ENCODE results near the gene ERP44.

DNA sequence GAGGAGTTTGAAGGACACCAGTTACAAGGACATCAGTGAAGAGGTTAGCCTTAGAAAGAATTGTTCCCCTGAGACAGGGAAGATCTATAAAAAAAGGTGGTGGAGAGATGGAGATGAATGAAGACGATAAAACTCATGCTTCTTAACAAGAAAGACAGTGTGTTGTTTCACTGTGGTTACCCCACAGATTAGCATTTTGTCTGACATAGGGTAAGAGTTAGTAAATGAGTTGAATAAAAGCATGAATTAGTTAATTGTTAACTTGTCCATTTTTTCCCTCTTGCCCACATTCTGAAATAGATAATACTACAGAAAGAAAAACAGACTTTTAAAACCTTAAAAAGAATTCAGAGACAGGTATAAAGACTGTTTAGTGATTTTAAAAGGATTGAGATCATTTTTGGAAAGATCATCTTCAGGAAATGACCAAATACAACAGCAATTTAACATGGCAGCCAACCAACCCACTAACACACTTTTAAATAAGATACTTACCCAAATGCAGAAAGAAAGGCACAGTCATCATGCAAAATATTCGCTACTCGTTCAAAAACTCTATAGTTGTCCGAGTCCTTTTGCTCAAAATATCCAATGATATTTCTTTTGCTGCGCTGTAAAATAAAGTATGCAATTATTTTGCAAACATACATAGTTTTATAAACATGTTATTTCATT lies 78.5 kb downstream of the ERP44 start:
- TF ChIP-seq, protein P1, sequence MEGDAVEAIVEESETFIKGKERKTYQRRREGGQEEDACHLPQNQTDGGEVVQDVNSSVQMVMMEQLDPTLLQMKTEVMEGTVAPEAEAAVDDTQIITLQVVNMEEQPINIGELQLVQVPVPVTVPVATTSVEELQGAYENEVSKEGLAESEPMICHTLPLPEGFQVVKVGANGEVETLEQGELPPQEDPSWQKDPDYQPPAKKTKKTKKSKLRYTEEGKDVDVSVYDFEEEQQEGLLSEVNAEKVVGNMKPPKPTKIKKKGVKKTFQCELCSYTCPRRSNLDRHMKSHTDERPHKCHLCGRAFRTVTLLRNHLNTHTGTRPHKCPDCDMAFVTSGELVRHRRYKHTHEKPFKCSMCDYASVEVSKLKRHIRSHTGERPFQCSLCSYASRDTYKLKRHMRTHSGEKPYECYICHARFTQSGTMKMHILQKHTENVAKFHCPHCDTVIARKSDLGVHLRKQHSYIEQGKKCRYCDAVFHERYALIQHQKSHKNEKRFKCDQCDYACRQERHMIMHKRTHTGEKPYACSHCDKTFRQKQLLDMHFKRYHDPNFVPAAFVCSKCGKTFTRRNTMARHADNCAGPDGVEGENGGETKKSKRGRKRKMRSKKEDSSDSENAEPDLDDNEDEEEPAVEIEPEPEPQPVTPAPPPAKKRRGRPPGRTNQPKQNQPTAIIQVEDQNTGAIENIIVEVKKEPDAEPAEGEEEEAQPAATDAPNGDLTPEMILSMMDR (IDR thresholded peaks at IDR 0.05 in 4 of 5, conservative IDR thresholded peaks at IDR 0.05 in 1 of 5), result no peak
- no peak for TF ChIP-seq POLR2A (IDR thresholded peaks at IDR 0.05)
